OCI-LY7 (cell line): Measurements from ENCODE around the gene GLI3.

Experiments used
- CTCF ChIP-seq: fragments of 200-600 bp; sonication (generic); conservative IDR thresholded peaks from 2 replicates; pipeline ENCODE4 v1.5.1; 2014; ENCODE audit warnings: mild to moderate bottlenecking, antibody characterized with exemption, low read length, moderate library complexity, mixed read lengths
- EZH2phosphoT487 ChIP-seq: fragments of 200-600 bp; sonication (generic); IDR thresholded peaks from 2 replicates; pipeline ENCODE4 v1.6.1; 2018; ENCODE audit warnings: low read depth, borderline replicate concordance, mild to moderate bottlenecking, mixed run types, antibody characterized with exemption, low read length, moderate library complexity, mixed read lengths

DNA sequence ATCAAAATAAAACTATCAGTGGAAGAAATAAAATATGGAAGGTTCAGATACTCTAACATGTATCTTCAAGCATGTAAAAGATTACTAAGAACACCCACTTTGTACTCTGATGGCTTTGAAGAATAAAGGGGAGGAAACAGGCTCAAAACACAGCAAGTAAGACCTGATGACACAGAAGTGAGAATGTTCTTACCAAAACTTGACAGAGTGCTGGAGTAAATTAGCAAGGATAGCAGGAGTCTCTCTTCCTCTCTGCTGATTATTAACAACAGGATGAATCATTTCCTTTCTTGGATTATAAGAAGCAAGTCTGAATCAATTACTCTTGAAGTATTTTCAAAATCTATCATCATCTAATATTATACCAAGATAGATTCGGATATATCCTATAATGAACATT, 47.5 kb downstream of the GLI3 start:
- TF ChIP-seq CTCF (no peak), EZH2phosphoT487 (no peak)
